ENCODE data around the gene STAMBP.

DNA sequence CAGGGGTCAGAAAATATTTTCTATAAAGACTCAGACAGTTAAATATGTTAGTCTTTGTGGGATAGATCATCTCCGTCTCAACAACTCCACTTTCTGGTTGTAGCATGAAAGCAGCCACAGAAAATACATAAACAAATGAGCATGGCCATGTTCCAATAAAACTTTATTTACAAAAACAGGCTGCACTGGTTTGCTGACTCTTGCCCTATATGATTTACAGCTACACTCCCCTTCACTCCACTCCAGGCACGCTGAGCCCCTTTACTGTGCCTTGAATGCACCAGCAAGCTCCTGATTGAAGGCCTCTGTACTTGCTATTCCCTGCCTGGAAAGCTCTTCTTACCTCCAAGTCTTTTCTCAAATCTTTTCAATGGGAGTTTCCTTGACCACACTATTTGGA is 5.8 kb upstream of the STAMBP start:
- TF ChIP-seq CTCF (IDR thresholded peaks at IDR 0.05; ENCODE audit: low read depth, low read length, missing input control) (no peak), RAD21 (IDR thresholded peaks at IDR 0.05) (no peak)
